ENCODE data around the gene PER1. TPM values are rescaled to one million over a fixed set of nuclear protein-coding genes. Genes with fewer than 3 reads are reported as not detected.
A peak's percentile ranks its signal among the peaks of the same experiment; 100 is the strongest.

PER1 gene
- total and polyA plus RNA-seq, 4 donors, result 25.4 to 61.1 (median 28.7) TPM

DNA sequence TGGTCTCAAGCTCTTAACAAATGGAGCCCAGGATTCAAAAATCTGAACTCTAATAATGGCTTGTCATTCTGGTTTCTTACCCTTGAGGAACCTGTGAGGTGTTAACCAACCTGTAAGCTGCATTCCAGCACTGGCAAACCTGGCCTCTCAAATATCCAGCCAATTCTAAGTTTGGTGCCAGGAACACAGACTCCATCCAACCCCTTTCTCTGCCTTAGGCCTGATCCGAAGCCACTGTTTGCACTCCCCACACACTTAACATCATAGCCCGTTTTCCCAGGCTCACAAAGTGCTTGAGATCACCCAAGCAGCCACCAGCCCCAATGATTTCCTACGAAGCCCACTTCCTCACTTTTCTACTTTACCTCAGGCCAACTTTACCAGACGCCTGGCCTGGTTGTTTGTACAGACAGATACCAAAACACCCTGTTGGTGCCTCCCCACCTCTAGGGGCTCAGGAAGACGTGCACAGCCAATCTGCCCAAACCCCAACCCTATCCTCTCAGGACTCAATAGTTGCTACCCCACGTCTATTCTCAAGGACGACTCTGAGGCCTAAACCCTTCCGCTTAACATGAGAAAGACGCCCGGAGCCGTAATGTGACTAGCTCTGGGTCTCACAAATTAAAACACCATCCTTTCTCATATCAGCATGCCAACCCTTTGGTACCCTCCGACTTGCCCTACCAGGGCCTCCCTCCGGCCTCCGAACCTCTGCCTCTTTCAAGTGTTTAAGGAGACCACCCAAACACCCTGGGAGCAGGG lies 3.2 kb upstream of the PER1 start:
- Histone ChIP-seq H3K4me1 (ENCODE audit: control insufficient read depth, insufficient read depth, low read length) (peaks cover 78% of the 10 kb centered on the region), H3K36me3 (ENCODE audit: control insufficient read depth, insufficient read depth, low read length) (peaks cover 28% of the 10 kb centered on the region), H3K27me3 (ENCODE audit: control insufficient read depth, insufficient read depth, low read length) (no peaks in the 10 kb centered on the region), H3K9me3 (ENCODE audit: control insufficient read depth, insufficient read depth, low read length) (no peaks in the 10 kb centered on the region), H3K4me3 (ENCODE audit: low read depth, low read length) (peak overlapping the region; percentile 81), H3K27ac (ENCODE audit: low read depth, low read length) (peak overlapping the region; percentile 100)
- no peak for DNase-seq (ENCODE audit: low read depth in 4 of 6, low spot score in 6 of 6)
- 48% methylated on average over 14 of the region's 14 CpGs for WGBS (ENCODE audit: insufficient coverage)

DNA sequence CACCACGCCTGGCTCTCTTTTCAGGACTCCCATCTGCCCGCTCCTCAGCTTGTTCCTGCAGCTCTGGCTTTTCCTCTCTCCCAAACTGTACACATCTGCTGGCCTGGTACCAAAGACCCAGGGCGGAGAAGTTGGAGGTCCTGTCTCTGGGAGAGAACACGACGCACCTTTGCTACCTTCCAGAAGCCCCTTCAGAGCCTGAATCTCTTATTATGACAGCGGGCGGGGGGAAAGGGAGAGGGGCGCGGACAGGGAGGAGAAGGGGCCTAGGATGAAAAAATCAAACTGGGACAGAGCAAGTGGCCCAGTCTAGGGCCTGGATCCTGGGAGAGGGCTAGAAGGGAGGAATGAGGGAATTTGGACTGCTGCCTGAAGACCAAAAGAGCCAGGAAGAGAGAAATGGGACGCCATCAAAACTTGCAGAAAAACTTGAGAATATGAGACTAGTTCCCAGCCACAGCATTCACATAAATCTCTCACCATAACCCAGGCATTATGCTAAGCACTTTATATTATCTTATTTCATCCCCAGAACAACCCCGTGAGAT lies 2.5 kb upstream of the PER1 start:
- 39% methylated on average over 7 of the region's 11 CpGs for WGBS (ENCODE audit: insufficient coverage)
- Histone ChIP-seq H3K27ac (ENCODE audit: low read depth, low read length) (peak overlapping the region; percentile 100), H3K9me3 (ENCODE audit: control insufficient read depth, insufficient read depth, low read length) (no peaks in the 10 kb centered on the region), H3K27me3 (ENCODE audit: control insufficient read depth, insufficient read depth, low read length) (no peaks in the 10 kb centered on the region), H3K36me3 (ENCODE audit: control insufficient read depth, insufficient read depth, low read length) (peaks cover 28% of the 10 kb centered on the region), H3K4me1 (ENCODE audit: control insufficient read depth, insufficient read depth, low read length) (peaks cover 79% of the 10 kb centered on the region), H3K4me3 (ENCODE audit: low read depth, low read length) (peak overlapping the region; percentile 81)
- DNase-seq (ENCODE audit: low read depth in 4 of 6, low spot score in 6 of 6), result no peak

DNA sequence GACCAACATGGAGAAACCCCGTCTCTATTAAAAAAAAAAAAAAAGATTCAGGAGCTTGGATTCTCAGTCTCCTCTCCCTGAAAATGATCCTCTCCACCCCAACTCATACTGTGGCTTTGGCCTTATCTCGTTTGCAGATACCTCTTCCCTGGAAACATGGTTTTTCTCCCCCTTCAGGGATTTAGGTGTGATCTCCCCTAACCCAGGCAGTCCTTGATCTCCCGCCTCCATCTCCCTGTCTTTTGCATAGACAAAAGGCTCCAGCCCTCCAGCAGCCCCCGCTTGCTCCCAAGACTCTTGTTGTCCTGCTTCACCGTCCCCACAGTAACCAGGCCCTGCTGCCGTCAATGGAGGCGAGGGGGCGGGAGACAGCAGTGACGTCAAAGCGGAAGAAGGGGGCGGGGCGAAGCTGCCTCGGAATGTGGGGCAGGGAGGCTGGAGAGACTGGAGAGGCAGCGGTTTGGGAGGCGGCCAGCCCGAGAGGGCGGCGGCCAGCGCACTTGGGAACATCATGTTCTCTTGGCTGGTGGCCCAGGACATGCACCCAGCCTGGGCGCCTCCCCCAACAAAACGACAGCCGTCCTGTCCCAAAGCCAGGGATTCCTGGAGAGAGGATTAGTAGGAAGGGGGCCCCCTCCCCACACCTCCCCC lies 1.9 kb upstream of the PER1 start:
- WGBS (ENCODE audit: insufficient coverage), result 3% methylated on average over 18 of the region's 22 CpGs
- H3K27ac ChIP-seq (ENCODE audit: low read depth, low read length), result peak overlapping the region; percentile 100
- H3K27me3 ChIP-seq (ENCODE audit: control insufficient read depth, insufficient read depth, low read length), result no peaks in the 10 kb centered on the region
- H3K4me1 ChIP-seq (ENCODE audit: control insufficient read depth, insufficient read depth, low read length), result peaks cover 73% of the 10 kb centered on the region
- H3K36me3 ChIP-seq (ENCODE audit: control insufficient read depth, insufficient read depth, low read length), result peaks cover 28% of the 10 kb centered on the region
- H3K4me3 ChIP-seq (ENCODE audit: low read depth, low read length), result peak overlapping the region; percentile 81
- DNase-seq (ENCODE audit: low read depth in 4 of 6, low spot score in 6 of 6), result peak in 4 of 6 donors; percentile 86 to 97 (median 92)
- no peaks in the 10 kb centered on the region for H3K9me3 ChIP-seq (ENCODE audit: control insufficient read depth, insufficient read depth, low read length)

DNA sequence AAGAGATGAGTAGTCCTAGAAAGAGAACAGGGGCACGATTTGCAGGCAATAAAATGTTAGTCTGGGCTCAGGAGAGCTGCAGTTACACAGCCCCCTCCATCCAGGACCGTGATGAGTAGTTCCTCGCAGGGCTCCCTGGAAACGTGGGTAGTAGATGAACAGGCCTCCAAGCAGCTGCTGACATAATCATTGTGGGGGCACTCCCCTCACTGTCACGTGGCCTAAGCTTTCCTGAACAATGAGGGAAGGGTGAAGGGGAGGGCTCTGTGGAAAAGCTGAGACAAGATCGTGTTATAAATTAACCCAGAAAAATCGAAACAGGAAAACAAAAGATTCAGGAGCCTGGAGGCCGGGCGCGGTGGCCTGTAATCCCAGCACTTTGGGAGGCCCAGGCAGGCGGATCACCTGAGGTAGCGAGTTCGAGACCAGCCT lies 1.3 kb upstream of the PER1 start:
- no peaks in the 10 kb centered on the region for H3K9me3 ChIP-seq (ENCODE audit: control insufficient read depth, insufficient read depth, low read length)
- peak overlapping the region; percentile 81 for H3K4me3 ChIP-seq (ENCODE audit: low read depth, low read length)
- H3K27ac ChIP-seq (ENCODE audit: low read depth, low read length), result peak overlapping the region; percentile 100
- H3K36me3 ChIP-seq (ENCODE audit: control insufficient read depth, insufficient read depth, low read length), result peaks cover 30% of the 10 kb centered on the region
- DNase-seq (ENCODE audit: low read depth in 4 of 6, low spot score in 6 of 6), result peak in 2 of 6 donors; percentile 70 to 81
- 25% methylated on average over 12 of the region's 13 CpGs for WGBS (ENCODE audit: insufficient coverage)
- no peaks in the 10 kb centered on the region for H3K27me3 ChIP-seq (ENCODE audit: control insufficient read depth, insufficient read depth, low read length)
- H3K4me1 ChIP-seq (ENCODE audit: control insufficient read depth, insufficient read depth, low read length), result peaks cover 70% of the 10 kb centered on the region

DNA sequence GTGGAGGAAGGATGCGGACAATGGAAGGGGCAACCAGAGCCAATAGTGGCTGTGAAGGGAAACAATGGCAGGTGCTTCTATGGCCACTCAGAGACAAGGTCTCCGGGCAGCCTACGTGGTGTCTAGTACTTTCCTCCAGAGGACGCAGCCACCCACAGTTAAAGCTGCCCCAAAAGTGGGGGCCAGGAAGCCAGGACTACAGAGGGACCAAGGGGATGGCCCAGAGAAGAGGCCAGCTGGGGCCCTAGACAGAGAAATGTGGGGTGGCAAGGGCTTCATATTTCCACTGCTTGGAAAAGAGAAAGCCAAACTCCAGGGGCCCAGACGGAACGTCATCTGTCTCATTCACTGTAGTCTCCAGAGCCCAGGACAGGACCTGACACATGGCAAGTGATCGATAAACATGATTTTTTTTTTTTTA lies 837 bp upstream of the PER1 start:
- Histone ChIP-seq H3K27ac (ENCODE audit: low read depth, low read length) (peak overlapping the region; percentile 100), H3K4me3 (ENCODE audit: low read depth, low read length) (peak overlapping the region; percentile 82), H3K4me1 (ENCODE audit: control insufficient read depth, insufficient read depth, low read length) (peaks cover 66% of the 10 kb centered on the region), H3K36me3 (ENCODE audit: control insufficient read depth, insufficient read depth, low read length) (peaks cover 30% of the 10 kb centered on the region), H3K27me3 (ENCODE audit: control insufficient read depth, insufficient read depth, low read length) (no peaks in the 10 kb centered on the region), H3K9me3 (ENCODE audit: control insufficient read depth, insufficient read depth, low read length) (no peaks in the 10 kb centered on the region)
- 67% methylated on average over 7 of the region's 7 CpGs for WGBS (ENCODE audit: insufficient coverage)
- DNase-seq (ENCODE audit: low read depth in 4 of 6, low spot score in 6 of 6), result peak in 1 of 6 donors; percentile 12

DNA sequence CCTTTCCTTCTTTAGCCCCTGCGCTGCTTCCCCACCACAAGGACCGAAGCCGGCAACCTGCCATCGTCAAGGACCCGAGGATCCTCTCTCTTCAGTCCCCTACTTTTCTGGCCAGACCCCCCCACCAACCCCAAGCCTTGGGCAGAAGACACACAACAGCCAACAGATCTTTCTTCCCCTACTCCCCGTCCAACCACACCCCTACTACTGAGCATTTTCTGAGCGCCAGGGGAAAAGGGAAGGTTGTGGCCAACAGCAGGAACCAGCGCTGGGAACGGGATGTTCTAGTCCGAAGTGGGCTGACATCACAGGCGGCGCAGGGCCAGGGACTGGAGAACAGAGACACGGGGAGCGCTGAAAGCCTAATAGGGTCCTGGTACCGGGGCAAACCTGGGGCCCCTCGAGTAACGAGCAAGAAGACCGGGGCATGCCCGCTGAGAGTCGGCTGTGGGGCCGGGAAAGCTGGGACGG lies 528 bp downstream of the PER1 start:
- 0% methylated on average over 22 of the region's 22 CpGs for WGBS (ENCODE audit: insufficient coverage)

DNA sequence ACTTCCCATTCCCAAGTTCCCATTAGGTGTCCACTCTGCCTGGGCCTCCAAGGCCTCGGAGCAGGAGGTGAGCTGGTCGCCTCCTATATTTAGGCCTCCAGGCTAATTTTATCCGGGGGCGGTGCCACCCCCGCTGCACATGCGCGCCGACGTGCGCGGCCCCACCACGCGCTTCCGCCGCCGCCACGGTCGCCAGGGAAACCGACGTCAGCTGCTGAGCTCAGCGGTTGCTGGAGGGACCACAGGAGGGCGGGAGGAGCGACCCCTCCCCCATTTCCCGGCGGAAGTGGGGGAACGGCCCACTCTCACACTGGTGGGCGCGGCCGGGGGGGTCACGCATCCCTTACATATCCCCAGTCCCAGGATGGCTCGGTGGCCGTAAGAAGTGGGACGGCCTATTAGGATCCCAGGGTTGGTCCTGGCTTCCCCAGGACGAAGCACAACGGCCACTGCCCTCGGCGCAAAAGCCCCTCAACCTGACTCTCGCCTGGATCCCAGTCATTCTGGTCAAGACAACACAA lies 1.0 kb downstream of the PER1 start:
- 0% methylated on average over 38 of the region's 38 CpGs for WGBS (ENCODE audit: insufficient coverage)
- peaks cover 59% of the 10 kb centered on the region for H3K4me1 ChIP-seq (ENCODE audit: control insufficient read depth, insufficient read depth, low read length)
- no peaks in the 10 kb centered on the region for H3K9me3 ChIP-seq (ENCODE audit: control insufficient read depth, insufficient read depth, low read length)
- peaks cover 47% of the 10 kb centered on the region for H3K36me3 ChIP-seq (ENCODE audit: control insufficient read depth, insufficient read depth, low read length)
- DNase-seq (ENCODE audit: low read depth in 4 of 6, low spot score in 6 of 6), result peak in 3 of 6 donors; percentile 87 to 97 (median 96)
- H3K27ac ChIP-seq (ENCODE audit: low read depth, low read length), result peak overlapping the region; percentile 100
- peak overlapping the region; percentile 82 for H3K4me3 ChIP-seq (ENCODE audit: low read depth, low read length)
- no peaks in the 10 kb centered on the region for H3K27me3 ChIP-seq (ENCODE audit: control insufficient read depth, insufficient read depth, low read length)

More for the DNA sequence above, 528 bp downstream of the PER1 start:
- peaks cover 42% of the 10 kb centered on the region for H3K36me3 ChIP-seq (ENCODE audit: control insufficient read depth, insufficient read depth, low read length)
- peaks cover 59% of the 10 kb centered on the region for H3K4me1 ChIP-seq (ENCODE audit: control insufficient read depth, insufficient read depth, low read length)
- DNase-seq (ENCODE audit: low read depth in 4 of 6, low spot score in 6 of 6), result peak in 2 of 6 donors; percentile 51 to 86
- no peaks in the 10 kb centered on the region for H3K9me3 ChIP-seq (ENCODE audit: control insufficient read depth, insufficient read depth, low read length)
- peak overlapping the region; percentile 100 for H3K27ac ChIP-seq (ENCODE audit: low read depth, low read length)
- H3K4me3 ChIP-seq (ENCODE audit: low read depth, low read length), result peak overlapping the region; percentile 82
- H3K27me3 ChIP-seq (ENCODE audit: control insufficient read depth, insufficient read depth, low read length), result no peaks in the 10 kb centered on the region

DNA sequence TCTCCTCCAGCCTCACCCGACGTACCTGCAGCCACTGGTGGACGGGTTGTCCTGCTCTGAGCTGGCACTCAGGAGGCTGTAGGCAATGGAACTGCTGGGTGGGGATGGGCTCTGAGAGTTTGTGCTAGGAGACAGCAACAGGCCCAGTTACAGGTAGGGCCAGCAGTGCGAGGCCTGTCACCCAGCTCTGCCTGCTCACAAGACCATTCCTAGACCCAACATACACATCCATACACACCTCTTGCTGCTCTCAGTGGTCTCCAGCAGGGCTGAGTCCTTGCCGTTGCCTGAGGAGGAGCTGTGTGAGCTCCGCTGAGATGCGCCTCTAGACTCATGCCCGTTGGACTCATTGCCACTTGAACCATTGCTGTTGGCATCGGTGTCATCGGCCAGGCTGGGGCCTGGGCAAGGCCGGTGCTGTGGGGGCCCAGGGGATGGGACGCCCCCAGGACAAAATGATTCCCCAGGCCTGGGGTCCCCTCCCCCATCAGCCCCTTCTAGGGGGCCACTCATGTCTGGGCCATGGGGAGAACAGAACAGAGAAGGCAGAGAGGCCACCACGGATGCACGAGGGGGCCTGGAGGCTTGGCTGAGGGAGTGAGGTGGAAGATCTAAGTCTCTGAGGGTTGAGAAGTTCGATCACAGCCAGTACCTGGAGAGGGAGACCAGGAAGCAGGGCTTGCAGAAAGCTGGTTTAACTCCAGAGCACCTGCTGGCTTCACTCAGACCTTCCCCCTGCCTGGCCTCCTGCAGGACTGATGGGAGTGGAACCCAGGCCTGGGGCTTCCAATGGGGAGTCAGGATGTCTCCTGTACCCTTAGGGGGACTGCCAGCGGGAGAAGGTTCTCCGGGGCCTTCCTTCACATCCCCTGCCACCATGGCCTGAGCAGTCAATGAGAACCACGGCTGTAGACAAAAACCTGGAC lies 1.7 kb downstream of the PER1 start:
- Histone ChIP-seq H3K4me3 (ENCODE audit: low read depth, low read length) (peak overlapping the region; percentile 82), H3K36me3 (ENCODE audit: control insufficient read depth, insufficient read depth, low read length) (peaks cover 54% of the 10 kb centered on the region), H3K27me3 (ENCODE audit: control insufficient read depth, insufficient read depth, low read length) (no peaks in the 10 kb centered on the region), H3K9me3 (ENCODE audit: control insufficient read depth, insufficient read depth, low read length) (no peaks in the 10 kb centered on the region), H3K4me1 (ENCODE audit: control insufficient read depth, insufficient read depth, low read length) (peaks cover 52% of the 10 kb centered on the region), H3K27ac (ENCODE audit: low read depth, low read length) (peak overlapping the region; percentile 100)
- WGBS (ENCODE audit: insufficient coverage), result 75% methylated on average over 17 of the region's 18 CpGs
- DNase-seq (ENCODE audit: low read depth in 4 of 6, low spot score in 6 of 6), result no peak
